HUES6 (cell line): ENCODE data around the gene GNAQ.

ENCODE experiments used
- H3K27ac ChIP-seq: 2 replicates; pipeline ENCODE4 v1.7.0; 2013; ENCODE audit warnings: low read depth, mild to moderate bottlenecking, low read length, inconsistent platforms
- H3K27me3 ChIP-seq: 2 replicates; pipeline ENCODE4 v1.6.1; 2013; ENCODE audit warnings: low read length; ENCODE audit not compliant: control insufficient read depth, insufficient read depth
- H3K36me3 ChIP-seq: 2 replicates; pipeline ENCODE4 v1.6.1; 2013; ENCODE audit warnings: low read length; ENCODE audit not compliant: control insufficient read depth, insufficient read depth
- H3K4me1 ChIP-seq: 2 replicates; pipeline ENCODE4 v1.6.1; 2013; ENCODE audit warnings: low read length; ENCODE audit not compliant: control insufficient read depth, insufficient read depth
- H3K4me3 ChIP-seq: 2 replicates; pipeline ENCODE4 v1.5.1; 2013; ENCODE audit warnings: low read depth, low read length
- H3K9ac ChIP-seq: one replicate; pipeline ENCODE4 v1.6.1; 2013; ENCODE audit warnings: mild to moderate bottlenecking, low read length
- H3K9me3 ChIP-seq: 2 replicates; pipeline ENCODE4 v1.6.1; 2013; ENCODE audit warnings: low read depth, low read length; ENCODE audit not compliant: control insufficient read depth, insufficient read depth

The GNAQ gene

DNA sequence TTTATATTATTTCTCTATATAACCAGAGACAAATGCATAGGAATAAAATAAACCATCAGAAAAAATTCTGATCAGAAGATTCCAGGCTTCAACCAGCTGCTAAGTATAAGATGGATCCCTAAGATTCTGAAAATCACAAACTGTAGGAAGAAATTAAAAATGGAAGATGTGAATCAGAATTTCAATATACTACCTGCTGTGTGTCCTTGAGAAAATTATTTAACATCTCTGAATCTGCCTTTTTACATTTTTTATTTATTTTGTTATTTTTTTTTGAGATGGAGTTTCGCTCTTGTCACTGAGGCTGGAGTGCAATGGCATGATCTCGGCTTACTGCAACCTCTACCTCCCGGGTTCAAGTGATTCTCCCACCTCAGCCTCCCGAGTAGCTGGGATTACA, 187.2 kb downstream of the GNAQ start:
- Histone ChIP-seq H3K4me3 (no peak overlapping the region), H3K27me3 (no peaks in the 10 kb centered on the region), H3K4me1 (peaks cover 8% of the 10 kb centered on the region; the same call in 1 of the 2 replicates), H3K36me3 (no peaks in the 10 kb centered on the region), H3K9ac (no peak overlapping the region), H3K27ac (no peak overlapping the region), H3K9me3 (no peaks in the 10 kb centered on the region)

DNA sequence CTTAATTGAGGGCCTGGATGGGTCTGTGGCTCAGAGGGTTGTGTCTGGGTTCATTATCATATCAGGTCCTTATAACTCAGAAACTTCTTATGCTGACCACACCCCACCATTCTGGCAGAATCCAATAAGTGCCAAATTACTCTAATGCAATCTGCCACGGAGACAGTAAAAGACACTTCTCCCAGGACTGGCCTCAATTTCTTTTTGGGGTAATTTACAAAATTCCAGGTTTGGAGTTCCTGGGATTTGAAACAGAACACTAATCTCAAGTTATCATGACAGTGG, 187.8 kb downstream of the GNAQ start:
- no peaks in the 10 kb centered on the region for H3K27me3 ChIP-seq
- no peaks in the 10 kb centered on the region for H3K36me3 ChIP-seq
- no peaks in the 10 kb centered on the region for H3K9me3 ChIP-seq
- H3K27ac ChIP-seq, result no peak overlapping the region
- peaks cover 8% of the 10 kb centered on the region; the same call in 1 of the 2 replicates for H3K4me1 ChIP-seq
- H3K4me3 ChIP-seq, result no peak overlapping the region
- no peak overlapping the region for H3K9ac ChIP-seq

DNA sequence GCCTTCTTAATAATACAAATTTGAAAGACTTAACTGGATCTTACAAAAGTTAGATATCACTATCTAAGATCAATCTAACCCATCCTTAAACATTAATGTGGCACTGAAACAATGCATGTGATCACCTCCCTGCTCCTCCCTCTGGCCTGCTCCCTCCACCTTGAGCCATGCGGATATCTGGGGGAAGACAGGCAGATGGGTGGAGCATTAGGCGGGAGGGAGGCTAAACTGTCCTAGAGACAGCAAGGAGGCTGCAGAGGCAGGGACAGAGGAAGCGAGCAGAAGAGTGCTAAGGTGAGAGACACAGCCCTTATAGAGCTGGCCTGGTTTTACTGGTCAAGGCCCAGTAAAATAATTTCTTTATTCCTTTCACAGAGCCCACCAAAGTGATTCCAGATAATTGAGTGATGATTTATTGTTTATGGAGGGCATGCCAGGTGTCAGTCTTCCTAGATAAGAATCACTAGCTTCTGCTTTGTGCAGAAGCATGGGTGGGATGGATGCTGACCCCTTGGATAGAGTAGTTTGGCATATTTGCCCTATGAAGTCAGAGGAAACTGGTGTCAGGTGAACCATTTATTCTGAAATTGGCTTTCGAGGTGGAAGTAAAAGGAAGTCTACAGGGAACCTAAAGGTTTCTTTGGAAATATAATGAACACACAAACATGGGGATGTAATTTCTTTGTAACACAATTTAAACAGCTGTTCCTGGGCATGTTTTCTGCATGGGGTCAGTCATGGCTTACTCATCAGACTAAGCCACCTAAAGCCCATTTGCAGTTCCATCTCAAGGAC, 188.3 kb downstream of the GNAQ start:
- no peak overlapping the region for H3K9ac ChIP-seq
- no peak overlapping the region for H3K27ac ChIP-seq
- no peaks in the 10 kb centered on the region for H3K27me3 ChIP-seq
- no peak overlapping the region for H3K4me3 ChIP-seq
- H3K4me1 ChIP-seq, result peaks cover 5% of the 10 kb centered on the region; the same call in 1 of the 2 replicates
- no peaks in the 10 kb centered on the region for H3K9me3 ChIP-seq
- no peaks in the 10 kb centered on the region for H3K36me3 ChIP-seq

GRCh38 chr9:77841739-77842386, 189.7 kb downstream of the GNAQ start:
- H3K9me3 ChIP-seq, result no peaks in the 10 kb centered on the region
- H3K4me1 ChIP-seq, result peaks cover 4% of the 10 kb centered on the region; the same call in 1 of the 2 replicates
- H3K4me3 ChIP-seq, result no peak overlapping the region
- H3K9ac ChIP-seq, result no peak overlapping the region
- no peaks in the 10 kb centered on the region for H3K36me3 ChIP-seq
- H3K27me3 ChIP-seq, result no peaks in the 10 kb centered on the region
- no peak overlapping the region for H3K27ac ChIP-seq

DNA sequence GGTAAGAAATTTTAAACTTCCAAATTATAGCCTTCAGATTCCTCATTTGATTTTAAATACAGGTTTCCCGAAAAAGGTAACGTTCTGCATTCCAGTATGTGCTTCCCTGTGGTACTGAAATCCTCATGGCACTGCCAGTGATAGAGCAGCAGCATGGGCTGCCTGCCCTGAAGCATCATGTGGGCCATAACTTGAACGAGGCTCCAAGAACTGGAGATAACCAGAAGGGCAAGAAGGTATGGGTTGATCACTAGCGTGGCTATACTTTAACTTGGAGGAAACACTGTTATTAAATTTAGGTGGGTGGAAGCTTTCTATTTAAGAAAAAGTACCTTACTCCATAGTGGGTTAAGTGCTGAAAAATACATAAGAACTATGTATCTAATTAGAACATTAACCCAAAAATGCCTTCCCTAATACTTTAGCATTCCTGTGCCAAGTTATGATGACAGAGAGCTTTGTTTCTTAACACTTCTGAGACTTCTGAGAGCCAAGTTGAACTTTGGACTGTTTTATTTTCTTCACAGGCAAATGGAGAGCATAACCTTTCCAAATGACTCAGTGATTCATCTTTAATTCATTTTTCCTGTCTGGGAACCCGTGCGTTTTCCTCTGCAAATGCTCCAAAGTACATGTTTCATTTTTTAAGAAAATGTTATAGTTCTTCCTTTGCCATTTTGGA, 192.0 kb downstream of the GNAQ start:
- no peaks in the 10 kb centered on the region for H3K36me3 ChIP-seq
- H3K4me3 ChIP-seq, result no peak overlapping the region
- no peak overlapping the region for H3K9ac ChIP-seq
- H3K4me1 ChIP-seq, result peaks cover 4% of the 10 kb centered on the region; the same call in 1 of the 2 replicates
- no peaks in the 10 kb centered on the region for H3K9me3 ChIP-seq
- no peak overlapping the region for H3K27ac ChIP-seq
- H3K27me3 ChIP-seq, result no peaks in the 10 kb centered on the region

- no peak overlapping the region for H3K27ac ChIP-seq
- H3K9ac ChIP-seq, result no peak overlapping the region
- peaks cover 4% of the 10 kb centered on the region; the same call in 1 of the 2 replicates for H3K4me1 ChIP-seq
- H3K9me3 ChIP-seq, result no peaks in the 10 kb centered on the region
- no peak overlapping the region for H3K4me3 ChIP-seq
- H3K27me3 ChIP-seq, result no peaks in the 10 kb centered on the region
- no peaks in the 10 kb centered on the region for H3K36me3 ChIP-seq
These were observed 192.6 kb downstream of the GNAQ start for GRCh38 chr9:77838986-77839385.

DNA sequence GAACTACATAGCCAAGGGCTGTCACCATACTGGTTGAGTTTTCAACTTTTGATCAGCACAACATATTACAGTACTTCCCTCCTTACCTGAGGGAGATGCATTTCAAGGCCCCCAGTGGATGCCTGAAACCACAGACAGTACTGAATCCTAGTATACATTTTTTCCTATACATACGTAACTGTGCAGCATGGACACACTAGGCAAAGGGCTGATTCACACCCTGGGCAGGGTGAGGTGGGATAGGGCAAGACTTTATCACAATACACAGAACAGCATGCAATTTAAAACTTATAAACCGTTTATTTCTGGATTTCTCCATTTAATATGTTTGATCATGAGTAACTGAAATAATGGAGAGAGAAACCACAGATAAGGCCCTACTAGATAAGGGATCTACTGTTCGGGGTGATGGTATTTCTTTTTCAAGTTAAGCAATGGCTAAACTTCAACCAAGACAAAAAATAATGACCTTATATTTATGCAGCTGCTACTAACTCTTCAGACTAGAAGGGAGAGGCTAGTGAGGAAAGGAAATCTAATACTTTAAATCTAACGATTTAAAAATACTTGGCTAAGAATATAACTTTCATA, 196.6 kb downstream of the GNAQ start:
- no peak overlapping the region for H3K4me3 ChIP-seq
- no peak overlapping the region for H3K9ac ChIP-seq
- no peaks in the 10 kb centered on the region for H3K27me3 ChIP-seq
- H3K9me3 ChIP-seq, result no peaks in the 10 kb centered on the region
- no peak overlapping the region for H3K27ac ChIP-seq
- no peaks in the 10 kb centered on the region for H3K4me1 ChIP-seq
- H3K36me3 ChIP-seq, result no peaks in the 10 kb centered on the region

- no peak overlapping the region for H3K9ac ChIP-seq
- H3K27me3 ChIP-seq, result no peaks in the 10 kb centered on the region
- H3K27ac ChIP-seq, result no peak overlapping the region
- no peaks in the 10 kb centered on the region for H3K4me1 ChIP-seq
- no peak overlapping the region for H3K4me3 ChIP-seq
- H3K9me3 ChIP-seq, result no peaks in the 10 kb centered on the region
- no peaks in the 10 kb centered on the region for H3K36me3 ChIP-seq
These were observed 197.8 kb downstream of the GNAQ start for GRCh38 chr9:77833561-77834429.

DNA sequence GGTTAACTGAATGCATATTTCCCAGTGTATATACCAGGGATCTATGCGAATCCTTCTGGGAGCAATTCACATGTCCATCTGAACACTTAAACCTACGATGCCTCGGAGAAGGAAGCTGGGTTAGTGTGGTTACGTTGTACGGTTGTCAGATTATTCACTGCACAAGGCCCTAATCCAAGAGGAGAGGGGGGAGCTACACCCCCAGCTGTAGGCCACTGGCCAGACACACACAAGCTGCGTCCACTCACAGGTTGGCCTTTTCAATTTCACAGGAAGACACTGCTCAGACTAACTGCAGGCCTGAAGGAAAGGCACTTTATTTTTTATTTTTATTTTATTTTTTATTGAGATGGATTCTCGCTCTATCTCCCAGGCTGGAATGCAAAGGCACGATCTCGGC, 199.0 kb downstream of the GNAQ start:
- Histone ChIP-seq H3K9ac (no peak overlapping the region), H3K27ac (no peak overlapping the region), H3K9me3 (no peaks in the 10 kb centered on the region), H3K36me3 (no peaks in the 10 kb centered on the region), H3K4me1 (no peaks in the 10 kb centered on the region), H3K27me3 (no peaks in the 10 kb centered on the region), H3K4me3 (no peak overlapping the region)

GRCh38 chr9:77831781-77832180, 199.8 kb downstream of the GNAQ start:
- H3K27me3 ChIP-seq, result no peaks in the 10 kb centered on the region
- no peaks in the 10 kb centered on the region for H3K36me3 ChIP-seq
- H3K9me3 ChIP-seq, result no peaks in the 10 kb centered on the region
- H3K27ac ChIP-seq, result no peak overlapping the region
- H3K4me3 ChIP-seq, result no peak overlapping the region
- H3K4me1 ChIP-seq, result no peaks in the 10 kb centered on the region
- no peak overlapping the region for H3K9ac ChIP-seq
